KMS-11 (cell line): ENCODE results near the gene DGAT2.
A peak's percentile ranks its signal among the peaks of the same experiment; 100 is the strongest.

Source experiments
- H2AFZ ChIP-seq: fragments of 200-600 bp; sonication (generic); 2 replicates; pipeline ENCODE4 v1.6.1; 2016; ENCODE audit warnings: antibody characterized with exemption, mixed run types, low read depth
- H3K27ac ChIP-seq: fragments of 200-600 bp; sonication (generic); 2 replicates; pipeline ENCODE4 v1.6.1; 2016; ENCODE audit warnings: mild to moderate bottlenecking, mixed run types
- H3K27me3 ChIP-seq: fragments of 200-600 bp; sonication (generic); 2 replicates; pipeline ENCODE4 v1.6.1; 2017; ENCODE audit warnings: mild to moderate bottlenecking, low read depth, mixed run types, moderate library complexity; ENCODE audit not compliant: insufficient read depth
- H3K36me3 ChIP-seq: fragments of 200-600 bp; sonication (generic); 2 replicates; pipeline ENCODE4 v1.6.1; 2017; ENCODE audit warnings: mild to moderate bottlenecking, mixed run types; ENCODE audit not compliant: insufficient read depth
- H3K4me1 ChIP-seq: fragments of 200-600 bp; sonication (generic); 2 replicates; pipeline ENCODE4 v1.6.1; 2016; ENCODE audit warnings: mild to moderate bottlenecking, low read depth, mixed run types; ENCODE audit not compliant: poor library complexity, severe bottlenecking
- H3K4me2 ChIP-seq: fragments of 200-600 bp; sonication (generic); 2 replicates; pipeline ENCODE4 v1.7.0; 2016; ENCODE audit warnings: mild to moderate bottlenecking, mixed run types
- H3K4me3 ChIP-seq: fragments of 200-600 bp; sonication (generic); IDR thresholded peaks from 2 replicates; pipeline ENCODE4 v1.6.1; 2017; ENCODE audit warnings: low read depth, low read length, mixed read lengths; ENCODE audit not compliant: insufficient read depth
- H3K79me2 ChIP-seq: fragments of 200-600 bp; sonication (generic); 2 replicates; pipeline ENCODE4 v1.6.1; 2016; ENCODE audit warnings: low read depth, mixed run types; ENCODE audit not compliant: insufficient read depth
- H3K9ac ChIP-seq: fragments of 200-600 bp; sonication (generic); 2 replicates; pipeline ENCODE4 v1.6.1; 2016; ENCODE audit warnings: mild to moderate bottlenecking, mixed run types
- H4K20me1 ChIP-seq: fragments of 200-600 bp; sonication (generic); 2 replicates; pipeline ENCODE4 v1.6.1; 2016; ENCODE audit warnings: mild to moderate bottlenecking, mixed run types; ENCODE audit not compliant: insufficient read depth
- CTCF ChIP-seq: fragments of 200-600 bp; sonication (generic); conservative IDR thresholded peaks from 2 replicates; pipeline ENCODE4 v1.6.1; 2017; ENCODE audit warnings: low read depth, mild to moderate bottlenecking, antibody characterized with exemption, low read length, moderate library complexity, mixed read lengths

The DGAT2 gene

GRCh38 chr11:75766443-75767227, 1.9 kb upstream of the DGAT2 start:
- Histone ChIP-seq H3K27me3 (no peaks in the 10 kb centered on the region), H4K20me1 (no peaks in the 10 kb centered on the region)

GRCh38 chr11:75767228-75767572, 1.4 kb upstream of the DGAT2 start:
- Histone ChIP-seq H3K27me3 (no peaks in the 10 kb centered on the region), H2AFZ (peak overlapping the region; percentile 92; the same call in 1 of the 2 replicates), H3K4me1 (peaks cover 34% of the 10 kb centered on the region), H3K4me2 (peak overlapping the region; percentile 47; the same call in 1 of the 2 replicates), H4K20me1 (no peaks in the 10 kb centered on the region), H3K36me3 (no peaks in the 10 kb centered on the region), H3K79me2 (peaks cover 31% of the 10 kb centered on the region), H3K4me3 (no peak overlapping the region), H3K9ac (no peak overlapping the region), H3K27ac (no peak overlapping the region)
- TF ChIP-seq CTCF: no peak

More at GRCh38 chr11:75766443-75767227, 1.9 kb upstream of the DGAT2 start:
- peaks cover 29% of the 10 kb centered on the region for H3K79me2 ChIP-seq
- H3K36me3 ChIP-seq: no peaks in the 10 kb centered on the region
- no peak overlapping the region for H3K27ac ChIP-seq
- peak overlapping the region; percentile 92; the same call in 1 of the 2 replicates for H2AFZ ChIP-seq
- no peak for TF ChIP-seq CTCF
- no peak overlapping the region for H3K4me3 ChIP-seq
- H3K4me1 ChIP-seq: peaks cover 34% of the 10 kb centered on the region
- no peak overlapping the region; the same call in 1 of the 2 replicates for H3K4me2 ChIP-seq
- no peak overlapping the region for H3K9ac ChIP-seq

- H3K27me3 ChIP-seq: no peaks in the 10 kb centered on the region
- H3K27ac ChIP-seq: peak overlapping the region; percentile 91
- H3K4me1 ChIP-seq: peaks cover 34% of the 10 kb centered on the region
- peaks cover 31% of the 10 kb centered on the region for H3K79me2 ChIP-seq
- H3K4me2 ChIP-seq: peak overlapping the region; percentile 47
- peak overlapping the region; percentile 99 for H3K9ac ChIP-seq
- H2AFZ ChIP-seq: peak overlapping the region; percentile 92
- TF ChIP-seq CTCF: no peak
- H3K36me3 ChIP-seq: no peaks in the 10 kb centered on the region
- H3K4me3 ChIP-seq: no peak overlapping the region
- no peaks in the 10 kb centered on the region for H4K20me1 ChIP-seq
These were observed 826 bp upstream of the DGAT2 start for GRCh38 chr11:75767793-75768111.

- Histone ChIP-seq H3K9ac (peak overlapping the region; percentile 99), H3K79me2 (peaks cover 31% of the 10 kb centered on the region), H2AFZ (peak overlapping the region; percentile 92), H3K4me2 (peak overlapping the region; percentile 47), H3K27me3 (no peaks in the 10 kb centered on the region), H4K20me1 (no peaks in the 10 kb centered on the region), H3K36me3 (no peaks in the 10 kb centered on the region), H3K4me3 (no peak overlapping the region), H3K4me1 (peaks cover 34% of the 10 kb centered on the region), H3K27ac (peak overlapping the region; percentile 91)
- no peak for TF ChIP-seq CTCF
These were observed 562 bp downstream of the DGAT2 start for GRCh38 chr11:75768909-75769771.
